Right lobe of liver (tissue), 4 donors: ENCODE measurements around the gene VPS54.
"Not testable (repeated sequence)": the region's sequence is repeated elsewhere in the genome, so short reads cannot be mapped to it uniquely, and the experiment has no call there.

Source experiments
- CTCF ChIP-seq, 4 donors: fragments of 200-600 bp in 3 of 4; fragments of 450-650 bp in 1 of 4; IDR thresholded peaks; one replicate each; pipeline versions ENCODE4 v1.5.1 to v1.8.0; 2016 to 2022; ENCODE audit warnings: antibody characterized with exemption in 4 of 4, mild to moderate bottlenecking in 2 of 4
- POLR2A ChIP-seq: fragments of 450-650 bp; IDR thresholded peaks from one replicate; pipeline ENCODE4 v1.6.1; 2017; ENCODE audit warnings: antibody characterized with exemption, mild to moderate bottlenecking
- donor health status: DM: no; HTN: no; CAD: no.
- donor health status: DM: no; HTN: no; CAD: no.
- donor health status: DM: no; HTN: yes; CAD: no.

- TF ChIP-seq CTCF (IDR thresholded peaks at IDR 0.05); POLR2A: not testable (repeated sequence)
Measured at GRCh38 chr2:63996582-63997198, 22.5 kb downstream of the VPS54 start.
